ENCODE measurements around the gene CCDC138.
"Not testable (repeated sequence)": the region's sequence is repeated elsewhere in the genome, so short reads cannot be mapped to it uniquely, and the experiment has no call there.

Gene CCDC138, protein sequence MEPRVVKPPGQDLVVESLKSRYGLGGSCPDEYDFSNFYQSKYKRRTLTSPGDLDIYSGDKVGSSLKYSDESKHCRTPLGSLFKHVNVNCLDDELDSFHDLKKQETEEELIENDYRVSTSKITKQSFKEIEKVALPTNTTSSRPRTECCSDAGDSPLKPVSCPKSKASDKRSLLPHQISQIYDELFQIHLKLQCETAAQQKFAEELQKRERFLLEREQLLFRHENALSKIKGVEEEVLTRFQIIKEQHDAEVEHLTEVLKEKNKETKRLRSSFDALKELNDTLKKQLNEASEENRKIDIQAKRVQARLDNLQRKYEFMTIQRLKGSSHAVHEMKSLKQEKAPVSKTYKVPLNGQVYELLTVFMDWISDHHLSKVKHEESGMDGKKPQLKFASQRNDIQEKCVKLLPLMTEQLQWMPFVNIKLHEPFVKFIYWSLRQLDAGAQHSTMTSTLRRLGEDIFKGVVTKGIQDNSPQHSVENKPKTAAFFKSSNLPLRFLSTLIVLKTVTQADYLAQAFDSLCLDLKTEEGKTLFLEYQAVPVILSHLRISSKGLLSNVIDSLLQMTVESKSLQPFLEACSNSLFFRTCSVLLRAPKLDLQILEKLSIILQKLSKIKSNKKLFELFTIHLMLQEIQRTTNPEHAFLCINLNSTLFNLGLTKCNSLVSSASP

DNA sequence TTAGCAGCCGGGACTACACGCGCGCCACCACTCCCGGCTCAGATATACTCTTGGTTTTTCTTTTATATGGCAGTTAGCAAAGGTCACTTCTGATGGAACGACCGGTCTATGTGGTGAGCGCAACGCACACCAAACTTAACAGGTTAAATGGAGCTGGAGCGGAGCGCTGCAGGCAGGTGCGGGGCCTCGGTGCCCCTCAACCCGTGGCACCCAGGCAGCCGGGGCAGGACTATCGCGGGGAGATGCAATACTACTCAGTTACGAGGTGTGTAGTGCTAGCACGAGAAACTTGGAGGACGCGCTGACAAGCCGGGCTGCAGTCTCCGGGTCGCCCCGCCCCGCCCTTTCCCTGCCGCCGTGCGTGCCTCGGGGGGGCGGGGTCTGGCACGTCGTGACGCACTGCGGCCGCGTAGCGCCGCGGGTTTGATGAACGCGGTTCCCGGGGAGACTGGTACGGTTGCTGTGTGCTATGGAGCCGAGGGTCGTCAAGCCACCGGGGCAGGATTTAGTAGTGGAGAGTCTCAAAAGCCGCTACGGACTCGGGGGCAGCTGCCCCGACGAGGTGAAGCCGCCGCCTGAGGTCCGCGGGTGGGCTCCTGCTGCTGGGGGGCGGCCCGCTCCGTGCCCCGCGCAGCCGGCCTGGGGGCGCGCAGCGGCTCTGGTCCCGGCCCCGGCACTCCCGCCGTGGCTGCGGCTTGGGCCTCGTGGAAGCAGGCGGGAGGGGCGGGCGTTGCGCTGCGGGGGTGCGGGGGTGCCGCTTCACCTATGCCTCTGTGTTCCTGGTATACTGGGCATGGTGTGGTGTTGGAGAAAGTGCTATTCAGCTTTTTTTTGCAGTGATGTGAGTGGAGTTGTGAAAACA is at the start of gene CCDC138:
TSS of gene CCDC138 (plus strand) at position 418 of the 862 bp plus-strand sequence. CDS start at position 470, 52 bp downstream.
- DNase-seq (ENCODE audit: low read depth in 2 of 2) = peak; percentile 83

DNA sequence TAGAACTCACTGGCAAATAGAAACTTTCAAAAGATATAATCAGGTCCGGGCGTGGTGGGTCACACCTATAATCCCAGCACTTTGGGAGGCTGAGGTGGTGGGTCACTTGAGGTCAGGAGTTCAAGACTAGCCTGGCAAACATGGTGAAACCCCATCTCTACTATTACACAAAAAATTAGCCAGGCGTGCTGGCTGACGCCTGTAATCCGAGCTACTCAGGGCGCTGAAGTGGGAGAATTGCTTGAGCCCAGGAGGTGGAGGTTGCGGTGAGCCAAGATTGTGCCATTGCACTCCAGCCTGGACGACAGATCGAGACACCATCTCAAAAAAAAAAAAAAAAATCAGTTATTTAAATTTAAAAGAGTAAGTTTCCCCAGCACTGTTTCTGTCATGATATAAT is 28.6 kb upstream of the CCDC138 start:
- not testable (repeated sequence) for DNase-seq (ENCODE audit: low read depth in 2 of 2)

DNA sequence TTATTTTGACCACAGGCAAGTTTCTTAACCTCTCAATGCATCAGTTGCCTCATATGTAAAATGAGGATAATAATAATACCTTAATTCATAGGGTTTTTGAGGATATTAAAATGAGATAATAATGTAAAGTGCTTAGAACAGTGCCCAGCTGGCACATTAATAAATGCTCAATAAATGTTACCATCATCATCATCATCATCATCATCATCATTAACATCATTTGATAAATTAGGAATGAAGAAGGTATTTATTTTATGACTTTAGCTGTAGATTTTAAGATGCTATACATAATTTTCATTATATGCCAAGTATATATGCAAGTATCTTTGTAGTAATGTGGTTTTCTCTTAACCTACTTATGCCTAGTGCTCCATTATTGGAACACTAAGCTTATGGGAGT is 24.0 kb upstream of the CCDC138 start:
- DNase-seq (ENCODE audit: low read depth in 2 of 2) = not testable (repeated sequence)

DNA sequence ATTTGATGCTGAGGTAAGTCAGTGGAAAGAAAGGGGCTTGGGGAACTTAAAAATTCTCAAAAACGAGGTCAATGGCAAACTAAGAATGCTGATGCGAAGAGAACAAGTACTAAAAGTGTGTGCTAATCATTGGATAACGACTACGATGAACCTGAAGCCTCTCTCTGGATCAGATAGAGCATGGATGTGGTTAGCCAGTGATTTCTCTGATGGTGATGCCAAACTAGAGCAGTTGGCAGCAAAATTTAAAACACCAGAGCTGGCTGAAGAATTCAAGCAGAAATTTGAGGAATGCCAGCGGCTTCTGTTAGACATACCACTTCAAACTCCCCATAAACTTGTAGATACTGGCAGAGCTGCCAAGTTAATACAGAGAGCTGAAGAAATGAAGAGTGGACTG is 19.9 kb upstream of the CCDC138 start:
- not testable (repeated sequence) for DNase-seq (ENCODE audit: low read depth in 2 of 2)

DNA sequence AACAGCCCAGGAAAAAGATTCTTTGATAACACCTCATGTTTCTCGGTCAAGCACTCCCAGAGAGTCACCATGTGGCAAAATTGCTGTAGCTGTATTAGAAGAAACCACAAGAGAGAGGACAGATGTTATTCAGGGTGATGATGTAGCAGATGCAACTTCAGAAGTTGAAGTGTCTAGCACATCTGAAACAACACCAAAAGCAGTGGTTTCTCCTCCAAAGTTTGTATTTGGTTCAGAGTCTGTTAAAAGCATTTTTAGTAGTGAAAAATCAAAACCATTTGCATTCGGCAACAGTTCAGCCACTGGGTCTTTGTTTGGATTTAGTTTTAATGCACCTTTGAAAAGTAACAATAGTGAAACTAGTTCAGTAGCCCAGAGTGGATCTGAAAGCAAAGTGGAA is 18.7 kb upstream of the CCDC138 start:
- not testable (repeated sequence) for DNase-seq (ENCODE audit: low read depth in 2 of 2)

DNA sequence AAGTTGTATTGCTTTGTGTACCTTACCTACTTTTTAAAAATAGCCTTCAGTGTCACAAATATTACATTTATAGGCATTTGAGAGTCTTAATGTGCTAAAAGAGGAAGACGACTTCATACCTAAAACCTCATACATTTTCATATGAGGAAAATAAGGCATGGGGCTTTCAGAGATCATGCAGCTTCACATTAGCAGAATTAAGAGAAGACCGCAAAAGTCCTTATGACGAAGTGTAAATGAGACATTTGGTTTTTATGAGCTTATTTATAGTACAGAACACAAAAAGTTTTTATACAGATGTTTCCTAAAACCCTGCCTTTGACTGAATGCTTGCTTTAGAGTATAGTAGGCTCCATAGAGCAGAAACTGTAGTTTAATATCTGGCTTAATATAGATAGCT is 10.1 kb upstream of the CCDC138 start:
- no peak for DNase-seq (ENCODE audit: low read depth in 2 of 2)

DNA sequence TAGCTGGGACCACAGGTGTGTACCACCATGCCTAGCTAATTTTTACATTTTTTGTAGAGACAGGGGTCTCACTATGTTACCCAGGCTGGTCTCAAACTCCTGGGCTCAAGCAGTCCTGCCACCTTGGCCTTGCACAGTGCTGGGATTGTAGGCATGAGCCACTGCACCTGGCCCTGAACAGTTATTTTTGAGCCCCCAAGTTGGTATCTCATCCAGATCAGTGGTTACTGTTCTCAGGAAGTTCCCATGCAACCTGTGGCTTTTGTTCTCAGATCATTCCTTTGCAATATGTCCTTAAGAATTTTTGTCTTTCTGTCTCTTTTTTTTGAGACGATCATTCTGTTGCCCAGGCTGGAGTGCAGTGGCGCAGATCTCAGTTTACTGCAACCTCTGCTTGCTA is 7.7 kb upstream of the CCDC138 start:
- DNase-seq (ENCODE audit: low read depth in 2 of 2) = no peak

DNA sequence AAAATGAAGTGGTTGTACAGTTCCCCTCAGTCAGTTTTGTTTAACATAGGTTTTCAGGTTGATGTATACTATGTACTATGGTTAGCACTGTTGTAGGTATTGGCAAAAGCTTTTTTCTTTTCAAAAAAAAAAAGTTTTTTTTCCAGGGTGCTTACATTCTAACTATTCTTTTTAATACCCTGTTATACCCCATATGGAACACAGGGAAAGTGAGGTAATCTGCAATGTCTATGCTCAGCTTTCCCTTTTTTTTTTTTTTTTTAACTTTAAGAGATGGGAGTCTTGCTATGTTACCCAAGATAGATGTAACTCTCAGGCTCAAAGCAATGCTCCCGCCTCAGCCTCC is 590 bp upstream of the CCDC138 start:
- no peak for DNase-seq (ENCODE audit: low read depth in 2 of 2)

DNA sequence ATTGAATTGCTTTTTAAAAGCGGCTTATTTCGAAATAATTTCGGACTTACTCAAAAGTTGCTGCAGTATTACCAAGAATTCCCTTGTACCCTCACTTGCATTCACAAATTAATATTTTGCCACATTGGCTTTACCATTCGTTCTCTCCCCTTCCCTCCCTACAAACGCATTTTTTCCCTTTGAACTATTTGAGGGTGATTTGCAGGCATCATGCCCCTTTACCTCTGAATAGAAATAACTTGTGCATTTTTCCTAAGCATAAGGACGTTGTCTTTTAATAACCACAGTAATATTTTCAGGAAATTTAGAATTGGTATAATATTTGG is 608 bp downstream of the CCDC138 start:
- DNase-seq (ENCODE audit: low read depth in 2 of 2) = no peak

DNA sequence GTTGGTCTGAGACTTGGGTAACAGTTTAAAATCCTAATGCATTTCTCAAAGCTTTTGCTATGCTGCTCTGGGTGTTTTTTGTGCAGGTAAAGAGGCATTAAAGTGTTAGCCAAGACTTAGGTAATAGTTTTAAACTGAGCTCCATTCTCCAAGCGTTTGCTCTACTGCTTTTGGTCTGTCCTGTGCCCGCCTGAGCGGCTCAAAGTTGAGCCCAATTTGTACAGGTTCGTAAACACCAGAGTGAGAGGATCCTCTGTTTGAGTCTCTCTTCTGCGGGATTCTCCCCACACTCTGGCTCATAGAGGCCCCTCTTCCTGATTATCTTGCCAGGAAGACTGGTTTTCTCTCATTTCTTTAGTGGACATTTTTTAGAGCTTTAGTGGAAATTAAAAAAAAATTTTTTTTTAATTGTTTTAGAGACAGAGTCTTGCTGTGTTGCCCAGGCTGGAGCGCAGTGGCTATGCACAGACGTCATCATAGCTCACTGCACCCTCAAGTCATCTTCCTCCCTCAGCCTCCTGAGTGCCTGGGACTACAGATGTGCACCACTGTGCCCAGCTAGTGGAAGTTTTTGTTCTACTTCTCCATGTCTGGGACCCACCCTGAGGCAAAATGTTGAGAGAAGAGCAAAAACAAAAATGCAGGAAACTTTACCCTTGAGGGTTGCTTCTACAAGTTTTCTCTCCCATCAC is 16.6 kb downstream of the CCDC138 start:
- DNase-seq (ENCODE audit: low read depth in 2 of 2) = no peak

DNA sequence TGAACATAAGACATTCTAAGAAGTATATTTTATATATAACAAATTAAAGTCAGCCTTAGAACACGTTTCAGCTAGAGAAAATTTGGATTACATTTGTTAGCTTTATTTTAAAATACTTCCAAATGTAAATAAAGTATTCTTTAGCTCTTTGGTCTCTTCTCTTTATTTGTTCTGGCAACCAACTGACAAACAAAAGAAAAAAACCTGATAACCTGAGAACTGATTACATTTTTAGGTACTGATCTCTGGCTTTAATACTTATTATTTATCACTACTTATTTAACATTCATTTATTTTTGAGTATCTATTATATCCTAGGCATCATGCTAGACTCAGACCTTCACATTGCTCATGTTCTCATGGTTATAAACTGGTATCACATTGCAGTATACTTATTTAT is 18.5 kb downstream of the CCDC138 start:
- no peak for DNase-seq (ENCODE audit: low read depth in 2 of 2)

DNA sequence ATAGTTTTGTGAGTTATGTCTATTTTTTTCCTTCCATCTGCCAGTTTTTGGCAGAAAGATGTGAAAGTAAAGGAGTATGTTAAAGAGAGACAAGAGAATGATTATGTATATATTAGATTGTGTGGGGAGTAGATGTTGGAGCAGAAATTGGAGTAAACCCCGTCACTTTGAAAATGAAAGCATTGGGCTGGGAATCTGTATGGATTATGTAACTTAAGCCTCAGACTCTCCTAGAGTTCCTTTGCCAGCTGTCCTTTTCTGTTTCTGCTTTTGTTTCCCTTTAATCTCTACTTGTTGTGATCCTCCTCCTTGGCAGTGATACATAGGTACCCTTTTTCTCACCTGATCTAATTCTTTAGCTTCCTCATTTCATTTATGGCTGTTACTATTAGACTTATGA is 19.2 kb downstream of the CCDC138 start:
- no peak for DNase-seq (ENCODE audit: low read depth in 2 of 2)

DNA sequence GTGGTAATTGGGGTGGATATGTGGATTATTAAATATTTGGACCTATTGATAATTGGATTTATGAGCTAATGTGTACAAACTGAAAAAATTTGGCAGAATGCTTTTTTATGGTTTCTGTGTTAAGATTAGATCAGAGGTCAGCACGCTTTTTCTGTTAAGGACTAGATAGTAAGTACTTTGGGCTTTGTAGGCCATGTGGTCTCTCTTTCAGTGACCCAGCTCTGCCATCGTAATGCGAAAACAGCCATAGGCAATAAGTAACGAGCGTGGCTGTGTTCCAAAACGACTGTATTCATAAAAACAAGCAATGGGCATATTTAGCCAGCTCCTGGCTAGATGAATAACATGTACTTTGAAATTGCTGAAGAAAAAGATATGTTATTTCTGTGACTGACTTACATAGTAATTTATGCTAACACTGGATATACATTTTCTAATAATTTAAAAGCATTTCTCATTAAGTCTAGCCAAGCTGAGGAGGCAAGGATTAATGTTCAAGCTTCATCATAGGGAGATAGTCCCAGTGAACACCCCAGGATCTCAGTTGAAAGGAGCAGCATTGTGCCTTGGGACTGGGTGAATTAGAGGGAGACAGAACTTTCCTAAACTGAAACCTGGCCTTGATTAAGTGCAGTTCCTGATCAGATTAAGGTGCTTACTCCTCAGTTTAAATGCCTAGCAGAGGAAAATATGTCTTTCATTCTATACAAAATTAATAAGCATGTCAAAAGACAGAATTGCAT is 20.0 kb downstream of the CCDC138 start:
- no peak for DNase-seq (ENCODE audit: low read depth in 2 of 2)

DNA sequence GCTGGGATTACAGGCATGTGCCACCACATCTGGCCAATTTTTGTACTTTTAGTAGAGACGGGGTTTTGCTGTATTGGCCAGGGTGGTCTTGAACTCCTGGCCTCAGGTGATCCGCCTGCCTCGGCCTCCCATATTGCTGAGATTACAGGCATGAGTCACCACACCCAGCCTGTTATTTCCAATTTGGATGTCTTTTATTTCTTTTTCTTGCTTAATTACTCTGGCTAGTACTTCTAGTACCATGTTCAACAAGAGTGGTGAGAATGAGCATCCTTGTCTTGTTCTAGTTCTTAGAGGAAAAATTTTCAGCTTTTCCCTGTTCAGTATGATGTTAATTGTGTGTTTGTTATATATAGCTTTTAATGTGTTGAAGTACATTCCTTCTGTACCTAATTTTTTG is 23.4 kb downstream of the CCDC138 start:
- DNase-seq (ENCODE audit: low read depth in 2 of 2) = no peak

DNA sequence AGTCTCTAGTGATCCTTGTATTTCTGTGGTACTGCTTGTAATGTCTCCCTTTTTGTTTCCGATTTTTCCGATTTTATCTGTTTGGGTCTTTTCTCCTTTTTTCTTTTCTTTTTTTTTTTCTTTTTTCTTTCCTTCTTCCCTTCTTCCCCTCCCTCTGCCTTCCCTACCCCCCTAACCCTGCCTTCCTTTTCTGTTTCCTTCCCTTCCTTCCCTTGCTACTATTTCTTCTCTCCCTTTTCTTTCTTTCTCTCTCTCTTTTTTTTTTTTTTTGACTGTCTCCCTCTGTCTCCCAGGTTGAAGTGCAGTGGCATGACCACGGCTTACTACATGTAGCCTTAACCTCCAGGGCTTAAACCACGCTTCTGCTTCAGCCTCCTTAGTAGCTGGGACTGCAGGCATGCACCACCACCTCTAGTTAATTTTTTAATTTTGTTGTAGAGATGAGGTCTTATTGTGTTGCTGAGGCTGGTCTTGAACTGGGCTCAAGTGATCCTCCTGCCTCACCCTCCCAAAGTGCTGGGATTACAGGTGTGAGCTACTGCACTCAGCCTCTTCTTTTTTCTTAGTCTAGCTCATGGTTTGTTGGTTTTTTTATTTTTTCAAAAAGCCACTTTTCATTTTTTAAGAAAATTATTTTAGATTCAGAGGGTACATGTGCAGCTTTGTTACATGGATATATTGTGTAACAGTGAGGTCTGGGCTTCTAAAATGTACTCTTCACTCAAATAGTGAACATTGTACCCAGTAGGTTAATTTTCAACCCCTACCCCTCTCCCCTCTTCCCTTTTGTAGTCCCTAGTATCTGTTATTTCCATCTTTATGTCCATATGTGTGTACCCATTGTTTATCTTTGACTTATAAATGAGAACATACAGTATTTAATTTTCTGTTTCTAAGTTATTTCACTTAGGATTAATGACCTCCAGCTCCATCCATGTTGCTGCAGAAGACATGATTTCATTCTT is 24.7 kb downstream of the CCDC138 start:
- DNase-seq (ENCODE audit: low read depth in 2 of 2) = no peak

DNA sequence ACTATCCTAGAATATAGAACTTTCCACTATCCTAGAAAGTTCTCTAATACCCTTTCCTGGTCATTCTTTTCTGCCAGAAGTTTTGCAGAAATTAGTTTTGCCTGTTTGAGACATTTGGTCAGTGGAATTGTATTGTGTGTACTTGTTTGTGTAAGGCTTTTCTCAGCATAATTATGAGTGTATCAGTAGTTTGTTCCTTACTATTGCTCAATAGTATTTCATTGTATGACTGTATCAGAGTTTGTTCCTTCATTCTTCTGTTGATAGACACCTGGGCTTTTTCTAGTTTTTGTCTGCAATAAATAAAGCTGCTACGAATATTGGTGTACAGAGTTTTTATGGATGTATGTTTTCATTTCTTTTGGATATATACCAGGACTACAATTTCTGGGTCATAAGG is 27.2 kb downstream of the CCDC138 start:
- DNase-seq (ENCODE audit: low read depth in 2 of 2) = no peak

DNA sequence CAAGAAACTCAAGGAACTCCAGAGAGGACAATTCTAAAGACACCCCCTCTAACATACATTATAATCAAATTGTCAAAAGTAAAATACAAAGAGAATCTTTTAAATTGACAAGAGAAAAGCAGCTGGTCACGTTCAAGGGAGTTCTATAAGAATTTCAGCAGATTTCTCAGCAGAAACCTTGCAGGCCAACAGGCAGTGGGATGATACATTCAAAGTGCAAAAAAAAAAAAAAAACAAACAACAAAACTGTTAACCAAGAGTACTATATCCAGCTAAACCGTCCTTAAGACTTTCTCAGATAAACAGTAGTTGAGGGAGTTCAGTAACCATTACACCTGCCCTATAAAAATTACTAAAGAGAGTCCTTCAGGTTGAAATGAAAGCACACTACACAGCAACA is 33.9 kb downstream of the CCDC138 start:
- DNase-seq (ENCODE audit: low read depth in 2 of 2) = no peak

DNA sequence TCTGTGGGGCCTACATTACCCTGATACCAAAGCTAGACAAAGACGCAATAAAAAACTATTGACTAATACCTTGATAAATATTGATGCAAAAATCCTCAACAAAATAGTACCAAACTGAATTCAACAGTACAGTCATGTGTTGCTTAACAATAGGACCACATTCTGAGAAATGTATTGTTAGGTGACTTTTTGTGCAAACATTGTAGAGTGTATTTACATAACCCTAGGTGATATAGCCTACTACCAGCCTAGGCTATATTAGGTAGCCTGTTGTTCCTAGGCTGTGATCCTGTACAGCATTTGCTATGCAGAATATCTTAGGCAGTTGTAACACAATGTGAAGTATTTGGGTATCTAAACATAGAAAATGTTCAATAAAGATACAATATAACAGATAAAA is 36.7 kb downstream of the CCDC138 start:
- no peak for DNase-seq (ENCODE audit: low read depth in 2 of 2)

DNA sequence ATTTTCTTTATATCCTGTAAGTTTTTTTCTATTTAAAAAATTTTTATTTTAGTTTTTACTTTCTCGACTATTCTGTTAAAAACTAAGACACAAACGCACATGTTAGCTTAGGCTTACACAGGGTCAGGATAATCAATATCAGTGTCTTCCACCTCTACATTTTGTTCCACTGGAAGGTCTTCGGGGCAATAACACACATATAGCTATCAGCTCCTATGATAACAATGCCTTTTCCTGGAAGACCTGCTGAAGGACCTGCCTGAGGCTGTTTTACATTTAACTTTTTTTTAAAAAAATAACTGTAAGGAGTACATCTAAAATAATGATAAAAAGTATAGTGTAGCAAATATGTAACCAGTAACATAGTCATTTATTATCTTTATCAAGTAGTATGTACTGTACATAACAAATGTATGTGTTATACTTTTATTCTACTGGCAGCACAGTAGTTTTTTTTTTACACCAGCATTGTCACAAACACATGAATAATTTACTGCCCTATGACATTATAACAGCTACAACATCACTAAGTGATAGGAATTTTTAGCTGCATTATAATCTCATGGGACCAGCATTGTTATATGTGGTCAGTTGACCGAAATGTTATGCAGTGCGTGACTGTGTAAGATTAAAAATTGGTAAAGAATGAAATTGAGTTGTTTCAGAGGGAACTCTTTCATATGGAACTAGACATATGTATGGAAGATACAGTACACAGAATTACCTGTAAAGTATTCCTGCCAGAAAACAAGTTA is 37.9 kb downstream of the CCDC138 start:
- DNase-seq (ENCODE audit: low read depth in 2 of 2) = no peak

All from stimulated activated CD8-positive, alpha-beta memory T cell treated with anti-CD3 and anti-CD28 coated beads, Interleukin-7, amount 100 ng/mL, for 1 hour (primary cell).